Measurements from ENCODE around the gene IP6K2. TPM values are rescaled to one million over a fixed set of nuclear protein-coding genes. Genes with fewer than 3 reads are reported as not detected.
"Not testable (repeated sequence)": the region's sequence is repeated elsewhere in the genome, so short reads cannot be mapped to it uniquely, and the experiment has no call there.

Gene IP6K2
- total RNA-seq, 1 donor from 2014 or later: 81.2 TPM

DNA sequence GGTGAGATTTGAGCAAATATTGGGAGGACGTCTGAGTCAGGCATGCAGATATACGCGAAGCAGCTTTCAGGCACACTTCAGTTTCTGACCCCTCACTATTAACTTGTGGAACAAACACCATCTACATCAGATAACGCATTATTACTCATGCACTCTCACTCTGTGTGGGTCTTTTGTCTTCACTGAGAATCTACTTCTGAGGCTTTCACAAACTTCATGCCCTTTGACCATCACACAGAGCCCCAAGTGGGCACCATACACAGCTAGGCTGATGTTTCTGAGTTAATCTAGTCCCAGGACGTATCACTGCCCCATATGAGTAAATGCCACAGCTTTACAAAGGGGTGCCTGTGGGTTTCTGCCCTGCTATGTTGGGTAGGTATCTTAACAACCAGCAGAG, 39.6 kb upstream of the IP6K2 start:
- TF ChIP-seq CTCF (IDR thresholded peaks at IDR 0.05; ENCODE audit: insufficient read depth, low read length, poor library complexity, severe bottlenecking): no peak
- Histone ChIP-seq H3K4me3 (ENCODE audit: low read depth, low read length) (no peak overlapping the region), H3K27me3 (ENCODE audit: control insufficient read depth, insufficient read depth, low read length) (no peaks in the 10 kb centered on the region), H3K36me3 (ENCODE audit: control insufficient read depth, insufficient read depth, low read length) (no peaks in the 10 kb centered on the region)
- DNase-seq (ENCODE audit: low read depth): no peak

GRCh38 chr3:48750856-48751255, 33.8 kb upstream of the IP6K2 start:
- Histone ChIP-seq H3K27me3 (ENCODE audit: control insufficient read depth, insufficient read depth, low read length) (no peaks in the 10 kb centered on the region), H3K4me3 (ENCODE audit: low read depth, low read length) (no peak overlapping the region), H3K36me3 (ENCODE audit: control insufficient read depth, insufficient read depth, low read length) (no peaks in the 10 kb centered on the region)
- no peak for DNase-seq (ENCODE audit: low read depth)
- TF ChIP-seq CTCF (IDR thresholded peaks at IDR 0.05; ENCODE audit: insufficient read depth, low read length, poor library complexity, severe bottlenecking): no peak

- H3K36me3 ChIP-seq (ENCODE audit: control insufficient read depth, insufficient read depth, low read length): no peaks in the 10 kb centered on the region
- no peaks in the 10 kb centered on the region for H3K27me3 ChIP-seq (ENCODE audit: control insufficient read depth, insufficient read depth, low read length)
- no peak for DNase-seq (ENCODE audit: low read depth)
These were observed 31.7 kb upstream of the IP6K2 start for GRCh38 chr3:48748754-48749153.

DNA sequence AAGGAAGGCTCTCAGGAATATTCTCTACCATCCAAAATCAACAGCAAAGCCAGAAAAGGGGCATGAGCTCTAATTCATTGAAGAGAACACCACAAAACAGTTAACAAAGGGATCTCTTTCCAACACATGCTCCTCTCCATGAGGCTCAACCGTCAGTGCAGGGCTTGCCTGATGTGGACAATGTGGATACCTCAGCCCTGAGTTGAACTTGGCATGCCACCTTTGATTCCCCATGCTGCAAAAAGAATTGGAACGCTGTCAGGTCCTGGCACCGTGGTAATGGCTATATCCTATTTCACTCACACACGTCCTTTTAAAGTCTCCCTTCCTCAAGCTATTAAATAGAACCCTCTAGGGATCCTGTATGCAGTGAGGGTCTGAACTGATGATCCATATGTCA, 30.7 kb upstream of the IP6K2 start:
- no peaks in the 10 kb centered on the region for H3K36me3 ChIP-seq (ENCODE audit: control insufficient read depth, insufficient read depth, low read length)
- no peak for TF ChIP-seq CTCF (IDR thresholded peaks at IDR 0.05; ENCODE audit: insufficient read depth, low read length, poor library complexity, severe bottlenecking)
- H3K27me3 ChIP-seq (ENCODE audit: control insufficient read depth, insufficient read depth, low read length): no peaks in the 10 kb centered on the region
- H3K4me3 ChIP-seq (ENCODE audit: low read depth, low read length): no peak overlapping the region
- no peak for DNase-seq (ENCODE audit: low read depth)

More at GRCh38 chr3:48748754-48749153, 31.7 kb upstream of the IP6K2 start:
- no peak overlapping the region for H3K4me3 ChIP-seq (ENCODE audit: low read depth, low read length)
- TF ChIP-seq CTCF (IDR thresholded peaks at IDR 0.05; ENCODE audit: insufficient read depth, low read length, poor library complexity, severe bottlenecking): no peak

- no peak for DNase-seq (ENCODE audit: low read depth)
- no peaks in the 10 kb centered on the region for H3K27me3 ChIP-seq (ENCODE audit: control insufficient read depth, insufficient read depth, low read length)
- no peaks in the 10 kb centered on the region for H3K36me3 ChIP-seq (ENCODE audit: control insufficient read depth, insufficient read depth, low read length)
- TF ChIP-seq CTCF (IDR thresholded peaks at IDR 0.05; ENCODE audit: insufficient read depth, low read length, poor library complexity, severe bottlenecking): no peak
- no peak overlapping the region for H3K4me3 ChIP-seq (ENCODE audit: low read depth, low read length)
These were observed 30.1 kb upstream of the IP6K2 start for GRCh38 chr3:48747015-48747615.

- TF ChIP-seq CTCF (IDR thresholded peaks at IDR 0.05; ENCODE audit: insufficient read depth, low read length, poor library complexity, severe bottlenecking): no peak
- H3K27me3 ChIP-seq (ENCODE audit: control insufficient read depth, insufficient read depth, low read length): no peaks in the 10 kb centered on the region
- no peaks in the 10 kb centered on the region for H3K36me3 ChIP-seq (ENCODE audit: control insufficient read depth, insufficient read depth, low read length)
- no peak for DNase-seq (ENCODE audit: low read depth)
- H3K4me3 ChIP-seq (ENCODE audit: low read depth, low read length): no peak overlapping the region
These were observed 26.8 kb upstream of the IP6K2 start for GRCh38 chr3:48743773-48744172.

DNA sequence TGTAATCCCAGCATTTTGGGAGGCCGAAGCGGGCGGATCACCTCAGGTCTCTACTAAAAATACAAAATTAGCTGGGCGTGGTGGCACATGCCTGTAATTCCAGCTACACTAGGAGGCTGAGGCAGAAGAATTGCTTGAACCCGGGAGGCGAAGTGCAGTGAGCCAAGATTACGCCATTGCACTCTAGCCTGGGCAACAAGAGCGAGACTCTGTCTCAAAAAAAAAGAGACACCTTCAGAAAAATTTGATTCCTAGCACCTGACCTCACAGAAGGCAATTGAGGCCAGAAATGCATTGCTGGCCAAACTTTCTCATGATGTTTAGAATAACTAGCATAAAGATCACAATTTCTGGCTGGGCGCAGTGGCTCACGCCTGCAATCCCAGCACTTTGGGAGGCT, 24.2 kb upstream of the IP6K2 start:
- H3K27me3 ChIP-seq (ENCODE audit: control insufficient read depth, insufficient read depth, low read length); DNase-seq (ENCODE audit: low read depth); H3K36me3 ChIP-seq (ENCODE audit: control insufficient read depth, insufficient read depth, low read length); H3K4me3 ChIP-seq (ENCODE audit: low read depth, low read length): not testable (repeated sequence)

Data from kidney epithelial cell (primary cell).